ENCODE results near the gene LUC7L3. TPM values are rescaled to one million over a fixed set of nuclear protein-coding genes. Genes with fewer than 3 reads are reported as not detected.
A peak's percentile ranks its signal among the peaks of the same experiment; 100 is the strongest.

The LUC7L3 gene
- total RNA-seq, 4 donors from 2014 or later = 62.8 to 984 (median 159) TPM

DNA sequence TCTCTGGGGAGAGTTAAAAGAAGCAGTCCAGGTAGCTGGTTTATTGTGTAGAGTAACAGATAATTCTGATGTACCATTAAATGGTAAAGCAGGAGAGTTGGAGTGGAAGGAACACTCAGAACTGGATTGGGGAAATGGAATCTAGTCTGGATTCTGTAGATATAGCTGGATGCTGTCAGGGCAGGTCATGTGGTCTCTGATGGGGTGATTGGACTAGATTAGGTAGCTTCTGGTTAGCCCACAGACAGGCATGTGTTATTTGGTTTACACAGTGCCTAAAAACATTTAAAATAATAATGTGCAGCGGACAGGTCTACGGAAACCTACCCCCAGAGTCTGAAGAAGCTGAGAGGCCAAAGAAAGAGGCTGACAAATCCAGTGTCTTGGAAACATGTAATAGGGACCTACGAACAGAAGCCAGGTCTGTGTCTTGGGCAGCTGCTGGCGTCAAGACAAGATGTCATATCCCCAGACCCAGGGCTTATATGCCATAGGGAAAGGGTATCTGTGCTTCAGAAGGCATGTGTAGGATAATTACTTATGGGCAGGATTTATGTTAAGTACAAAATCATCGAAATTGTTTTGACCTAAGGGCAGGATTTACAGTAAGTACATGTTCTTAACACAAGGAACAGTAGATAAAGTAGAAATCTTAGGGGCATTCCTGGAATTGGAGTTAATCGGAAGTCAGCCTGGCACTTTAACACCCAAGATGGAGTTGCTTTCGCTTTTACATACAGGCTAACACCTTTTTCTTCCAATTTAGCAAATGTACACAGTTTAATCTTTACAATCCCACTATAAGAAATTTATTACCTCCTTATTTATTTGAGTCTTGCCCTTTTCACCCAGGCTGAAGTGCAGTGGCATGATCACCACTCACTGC, 12.4 kb downstream of the LUC7L3 start:
- intact Hi-C loops (cut with DNase I; ENCODE audit: low total_unique reads) (no loop called here), in situ Hi-C loops (cut with MboI; ENCODE audit: low pct_ligation_motif_present in 1 of 4, low pct_unique_long_range_greater_than_20kb in 1 of 4, low sequenced_read_pairs in 3 of 4) (no loop called here)
- peak overlapping the region in 2 of 4 donors; percentile 7 to 36 for H3K27ac ChIP-seq
- H3K9me3 ChIP-seq = no peaks in the 10 kb centered on the region
- 41 to 62% methylated on average over 6 to 7 of the region's 7 CpGs for WGBS, 2 donors (ENCODE audit: low coverage in 1 of 2)
- no peak for DNase-seq
- H3K27me3 ChIP-seq = no peaks in the 10 kb centered on the region
- no peak overlapping the region for H3K4me3 ChIP-seq
- TF ChIP-seq EP300 (IDR thresholded peaks at IDR 0.05; ENCODE audit: low read depth) (no peak), POLR2A (IDR thresholded peaks at IDR 0.05) (no peak), POLR2AphosphoS5 (IDR thresholded peaks at IDR 0.05) (no peak)
- TF ChIP-seq, protein P1, sequence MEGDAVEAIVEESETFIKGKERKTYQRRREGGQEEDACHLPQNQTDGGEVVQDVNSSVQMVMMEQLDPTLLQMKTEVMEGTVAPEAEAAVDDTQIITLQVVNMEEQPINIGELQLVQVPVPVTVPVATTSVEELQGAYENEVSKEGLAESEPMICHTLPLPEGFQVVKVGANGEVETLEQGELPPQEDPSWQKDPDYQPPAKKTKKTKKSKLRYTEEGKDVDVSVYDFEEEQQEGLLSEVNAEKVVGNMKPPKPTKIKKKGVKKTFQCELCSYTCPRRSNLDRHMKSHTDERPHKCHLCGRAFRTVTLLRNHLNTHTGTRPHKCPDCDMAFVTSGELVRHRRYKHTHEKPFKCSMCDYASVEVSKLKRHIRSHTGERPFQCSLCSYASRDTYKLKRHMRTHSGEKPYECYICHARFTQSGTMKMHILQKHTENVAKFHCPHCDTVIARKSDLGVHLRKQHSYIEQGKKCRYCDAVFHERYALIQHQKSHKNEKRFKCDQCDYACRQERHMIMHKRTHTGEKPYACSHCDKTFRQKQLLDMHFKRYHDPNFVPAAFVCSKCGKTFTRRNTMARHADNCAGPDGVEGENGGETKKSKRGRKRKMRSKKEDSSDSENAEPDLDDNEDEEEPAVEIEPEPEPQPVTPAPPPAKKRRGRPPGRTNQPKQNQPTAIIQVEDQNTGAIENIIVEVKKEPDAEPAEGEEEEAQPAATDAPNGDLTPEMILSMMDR (IDR thresholded peaks at IDR 0.05) = no peak
- no peaks in the 10 kb centered on the region for H3K36me3 ChIP-seq
- H3K4me1 ChIP-seq = peaks cover 40 to 88% (median 53%) of the 10 kb centered on the region in 4 donors

DNA sequence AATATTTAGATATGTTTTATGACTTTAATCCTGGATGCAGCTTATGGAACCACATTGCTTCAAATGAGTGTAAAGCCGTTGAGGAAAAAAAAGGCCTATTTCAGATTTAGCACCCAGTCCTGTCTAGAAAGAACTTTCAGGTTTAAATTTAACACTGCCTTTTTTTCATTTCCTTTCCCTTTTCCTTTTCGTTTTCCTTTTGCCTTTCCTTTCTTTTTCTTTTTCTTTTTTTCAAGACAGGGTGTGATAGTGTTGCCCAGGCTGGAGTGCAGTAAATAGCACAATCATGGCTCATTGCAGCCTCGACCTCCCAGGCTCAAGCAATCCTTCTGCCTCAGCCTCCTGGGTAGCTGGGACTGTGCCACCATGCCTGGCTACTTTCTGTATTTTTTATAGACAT, 15.9 kb downstream of the LUC7L3 start:
- intact Hi-C loops (cut with DNase I; ENCODE audit: low total_unique reads) = no loop called here
- peak overlapping the region in 1 of 4 donors; percentile 14 for H3K27ac ChIP-seq
- no peak for DNase-seq
- H3K4me3 ChIP-seq = no peak overlapping the region
- in situ Hi-C loops (cut with MboI; ENCODE audit: low pct_ligation_motif_present in 1 of 4, low pct_unique_long_range_greater_than_20kb in 1 of 4, low sequenced_read_pairs in 3 of 4) = no loop called here
- H3K27me3 ChIP-seq = no peaks in the 10 kb centered on the region
- H3K4me1 ChIP-seq = peaks cover 15 to 59% (median 33%) of the 10 kb centered on the region in 4 donors
- peaks cover 0 to 30% (median 8%) of the 10 kb centered on the region in 4 donors for H3K36me3 ChIP-seq
- 33 to 49% methylated on average over 2 to 3 of the region's 3 CpGs for WGBS, 2 donors (ENCODE audit: low coverage in 1 of 2)
- TF ChIP-seq POLR2A (IDR thresholded peaks at IDR 0.05) (no peak), EP300 (IDR thresholded peaks at IDR 0.05; ENCODE audit: low read depth) (no peak)
- H3K9me3 ChIP-seq = no peaks in the 10 kb centered on the region

DNA sequence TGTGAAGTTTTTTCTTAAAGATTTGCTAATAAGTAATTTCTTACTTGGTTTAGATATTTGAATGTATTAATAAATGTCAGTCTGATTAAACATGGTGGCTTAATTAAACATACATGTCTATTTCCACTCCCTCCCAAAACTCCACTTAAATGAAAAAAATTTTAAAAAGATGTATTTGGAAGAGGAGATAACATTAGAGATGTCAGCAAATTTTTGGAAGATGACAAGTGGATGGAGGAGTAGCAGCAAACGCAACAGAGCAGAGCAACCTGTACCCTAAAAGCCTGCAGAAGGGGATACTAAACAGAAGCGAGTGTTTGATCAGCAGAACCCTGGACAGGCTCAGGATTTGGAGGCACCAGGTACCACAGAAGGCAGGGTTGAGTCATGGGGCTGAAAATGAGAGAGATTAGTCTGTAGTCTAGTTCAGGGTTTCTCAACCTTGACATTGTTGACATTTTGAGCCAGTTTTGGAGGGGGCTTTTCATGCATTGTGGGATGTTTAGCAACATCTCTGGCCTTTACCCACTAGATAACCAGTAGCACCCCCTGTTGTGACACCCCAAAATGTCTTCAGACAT, 17.8 kb downstream of the LUC7L3 start:
- in situ Hi-C loops (cut with MboI; ENCODE audit: low pct_ligation_motif_present in 1 of 4, low pct_unique_long_range_greater_than_20kb in 1 of 4, low sequenced_read_pairs in 3 of 4) = no loop called here
- no peak for DNase-seq
- H3K36me3 ChIP-seq = peaks cover 0 to 49% (median 19%) of the 10 kb centered on the region in 4 donors
- no peaks in the 10 kb centered on the region for H3K27me3 ChIP-seq
- no peak overlapping the region for H3K27ac ChIP-seq
- no peaks in the 10 kb centered on the region for H3K9me3 ChIP-seq
- intact Hi-C loops (cut with DNase I; ENCODE audit: low total_unique reads) = no loop called here
- WGBS, 2 donors (ENCODE audit: low coverage in 1 of 2) = 67 to 81% methylated on average over 1 to 2 of the region's 2 CpGs
- H3K4me3 ChIP-seq = no peak overlapping the region
- TF ChIP-seq POLR2AphosphoS5 (IDR thresholded peaks at IDR 0.05) = no peak
- TF ChIP-seq POLR2A (IDR thresholded peaks at IDR 0.05) = no peak
- no peak for TF ChIP-seq EP300 (IDR thresholded peaks at IDR 0.05; ENCODE audit: low read depth)
- TF ChIP-seq, protein P1 (IDR thresholded peaks at IDR 0.05) = no peak
- peaks cover 5 to 41% (median 24%) of the 10 kb centered on the region in 4 donors for H3K4me1 ChIP-seq

DNA sequence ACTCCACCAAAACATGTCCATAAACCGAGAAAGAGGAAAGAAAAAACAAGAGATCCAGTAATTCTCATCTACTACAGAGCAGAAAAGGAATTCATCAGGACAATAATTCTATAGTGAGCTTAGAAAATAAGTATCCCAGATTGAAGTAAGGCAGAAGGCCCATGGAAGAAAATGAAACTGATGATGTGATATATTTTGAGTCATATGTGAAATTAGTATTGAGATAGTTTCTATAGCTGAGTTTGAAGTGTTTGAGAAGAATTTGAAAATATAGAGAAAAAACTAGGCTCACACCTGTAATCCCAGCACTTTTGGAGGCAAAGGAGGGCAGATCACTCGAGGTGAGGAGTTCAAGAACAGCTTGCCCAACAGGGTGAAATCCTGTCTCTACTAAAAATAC, 19.7 kb downstream of the LUC7L3 start:
- Histone ChIP-seq H3K9me3 (no peaks in the 10 kb centered on the region), H3K4me3 (no peak overlapping the region), H3K4me1 (peaks cover 0 to 30% (median 16%) of the 10 kb centered on the region in 4 donors), H3K27ac (no peak overlapping the region), H3K36me3 (peaks cover 0 to 66% (median 29%) of the 10 kb centered on the region in 4 donors), H3K27me3 (no peaks in the 10 kb centered on the region)
- no peak for DNase-seq
- WGBS, 2 donors (ENCODE audit: low coverage in 1 of 2) = 2 to 67% methylated on average over 2 of the region's 2 CpGs
- intact Hi-C loops (cut with DNase I; ENCODE audit: low total_unique reads) (no loop called here), in situ Hi-C loops (cut with MboI; ENCODE audit: low pct_ligation_motif_present in 1 of 4, low pct_unique_long_range_greater_than_20kb in 1 of 4, low sequenced_read_pairs in 3 of 4) (no loop called here)
- no peak for TF ChIP-seq EP300 (IDR thresholded peaks at IDR 0.05; ENCODE audit: low read depth)
- TF ChIP-seq, protein P1 (IDR thresholded peaks at IDR 0.05) = no peak
- no peak for TF ChIP-seq POLR2AphosphoS5 (IDR thresholded peaks at IDR 0.05)
- no peak for TF ChIP-seq POLR2A (IDR thresholded peaks at IDR 0.05)
